Measurements from ENCODE around the gene CTNNA2. TPM values are rescaled to one million over a fixed set of nuclear protein-coding genes. Genes with fewer than 3 reads are reported as not detected.
A peak's percentile ranks its signal among the peaks of the same experiment; 100 is the strongest.

CTNNA2 gene
- total RNA-seq, 2 experiments from 2014 or later = not detected

GRCh38 chr2:79872656-79873055 lies 359.8 kb downstream of the CTNNA2 start:
- no peaks in the 10 kb centered on the region for H3K9me3 Mint-ChIP-seq
- POLR2A ChIA-PET = no interaction called here
- H3K36me3 Mint-ChIP-seq (ENCODE audit: low read depth) = no peaks in the 10 kb centered on the region
- H3K4me1 Mint-ChIP-seq = no peaks in the 10 kb centered on the region
- no peaks in the 10 kb centered on the region for H3K27me3 Mint-ChIP-seq
- H3K4me3 Mint-ChIP-seq = no peak overlapping the region
- CTCF ChIA-PET = no interaction called here
- no peak overlapping the region for H3K27ac Mint-ChIP-seq
- no peak for DNase-seq

- no peaks in the 10 kb centered on the region for H3K36me3 Mint-ChIP-seq (ENCODE audit: low read depth)
- no peaks in the 10 kb centered on the region for H3K9me3 Mint-ChIP-seq
- no peak overlapping the region for H3K27ac Mint-ChIP-seq
- no peaks in the 10 kb centered on the region for H3K27me3 Mint-ChIP-seq
- CTCF ChIA-PET = no interaction called here
- no peak for DNase-seq
- no peak overlapping the region for H3K4me3 Mint-ChIP-seq
- H3K4me1 Mint-ChIP-seq = no peaks in the 10 kb centered on the region
- POLR2A ChIA-PET = no interaction called here
These were observed 361.2 kb downstream of the CTNNA2 start for GRCh38 chr2:79874015-79874414.

- Mint-ChIP-seq H3K27ac (no peak overlapping the region), H3K9me3 (no peaks in the 10 kb centered on the region), H3K36me3 (ENCODE audit: low read depth) (no peaks in the 10 kb centered on the region), H3K4me1 (no peaks in the 10 kb centered on the region), H3K27me3 (no peaks in the 10 kb centered on the region), H3K4me3 (no peak overlapping the region)
- DNase-seq = no peak
- ChIA-PET POLR2A (no interaction called here), CTCF (no interaction called here)
These were observed 363.6 kb downstream of the CTNNA2 start for GRCh38 chr2:79876430-79876829.

GRCh38 chr2:79882548-79882947 lies 369.7 kb downstream of the CTNNA2 start:
- no peaks in the 10 kb centered on the region for H3K9me3 Mint-ChIP-seq
- POLR2A ChIA-PET = no interaction called here

GRCh38 chr2:79887747-79888374 lies 375.0 kb downstream of the CTNNA2 start:
- ChIA-PET CTCF (no interaction called here), POLR2A (no interaction called here)
- Mint-ChIP-seq H3K36me3 (ENCODE audit: low read depth) (no peaks in the 10 kb centered on the region), H3K9me3 (no peaks in the 10 kb centered on the region), H3K4me3 (no peak overlapping the region), H3K27ac (no peak overlapping the region), H3K27me3 (no peaks in the 10 kb centered on the region), H3K4me1 (no peaks in the 10 kb centered on the region)
- peak; percentile 59 for DNase-seq

More at GRCh38 chr2:79882548-79882947, 369.7 kb downstream of the CTNNA2 start:
- Mint-ChIP-seq H3K27me3 (no peaks in the 10 kb centered on the region), H3K4me3 (no peak overlapping the region), H3K4me1 (no peaks in the 10 kb centered on the region), H3K27ac (no peak overlapping the region), H3K36me3 (ENCODE audit: low read depth) (no peaks in the 10 kb centered on the region)
- CTCF ChIA-PET = no interaction called here
- DNase-seq = no peak

GRCh38 chr2:79892123-79892522 lies 379.3 kb downstream of the CTNNA2 start:
- H3K4me3 Mint-ChIP-seq = no peak overlapping the region
- no peaks in the 10 kb centered on the region for H3K9me3 Mint-ChIP-seq

GRCh38 chr2:79899196-79899595 lies 386.3 kb downstream of the CTNNA2 start:
- H3K4me3 Mint-ChIP-seq = no peak overlapping the region
- no peaks in the 10 kb centered on the region for H3K9me3 Mint-ChIP-seq
- DNase-seq = no peak
- ChIA-PET POLR2A (no interaction called here), CTCF (no interaction called here)
- no peaks in the 10 kb centered on the region for H3K36me3 Mint-ChIP-seq (ENCODE audit: low read depth)
- no peak overlapping the region for H3K27ac Mint-ChIP-seq
- no peaks in the 10 kb centered on the region for H3K27me3 Mint-ChIP-seq
- no peaks in the 10 kb centered on the region for H3K4me1 Mint-ChIP-seq

More at GRCh38 chr2:79892123-79892522, 379.3 kb downstream of the CTNNA2 start:
- no peak for DNase-seq
- POLR2A ChIA-PET = no interaction called here
- CTCF ChIA-PET = no interaction called here
- no peaks in the 10 kb centered on the region for H3K36me3 Mint-ChIP-seq (ENCODE audit: low read depth)
- H3K27me3 Mint-ChIP-seq = no peaks in the 10 kb centered on the region
- no peak overlapping the region for H3K27ac Mint-ChIP-seq
- H3K4me1 Mint-ChIP-seq = no peaks in the 10 kb centered on the region

GRCh38 chr2:79901161-79901560 lies 388.3 kb downstream of the CTNNA2 start:
- Mint-ChIP-seq H3K27ac (no peak overlapping the region), H3K36me3 (ENCODE audit: low read depth) (no peaks in the 10 kb centered on the region), H3K27me3 (no peaks in the 10 kb centered on the region), H3K9me3 (no peaks in the 10 kb centered on the region), H3K4me1 (no peaks in the 10 kb centered on the region), H3K4me3 (no peak overlapping the region)
- no peak for DNase-seq
- POLR2A ChIA-PET = no interaction called here
- CTCF ChIA-PET = no interaction called here

GRCh38 chr2:79903222-79904000 lies 390.6 kb downstream of the CTNNA2 start:
- CTCF ChIA-PET = no interaction called here
- POLR2A ChIA-PET = no interaction called here

GRCh38 chr2:79906139-79906890 lies 393.5 kb downstream of the CTNNA2 start:
- no peak overlapping the region for H3K27ac Mint-ChIP-seq
- H3K9me3 Mint-ChIP-seq = no peaks in the 10 kb centered on the region
- no peaks in the 10 kb centered on the region for H3K36me3 Mint-ChIP-seq (ENCODE audit: low read depth)
- H3K4me3 Mint-ChIP-seq = no peak overlapping the region
- CTCF ChIA-PET = no interaction called here
- no peak for DNase-seq
- no peaks in the 10 kb centered on the region for H3K4me1 Mint-ChIP-seq
- H3K27me3 Mint-ChIP-seq = no peaks in the 10 kb centered on the region
- POLR2A ChIA-PET = interaction anchor here (0.7 kb wide), 1 partner anchor 14 kb away, joined by 3 read pairs; no protein-coding TSS in a partner anchor

More at GRCh38 chr2:79903222-79904000, 390.6 kb downstream of the CTNNA2 start:
- Mint-ChIP-seq H3K4me1 (no peaks in the 10 kb centered on the region), H3K9me3 (no peaks in the 10 kb centered on the region), H3K27ac (no peak overlapping the region), H3K27me3 (no peaks in the 10 kb centered on the region), H3K36me3 (ENCODE audit: low read depth) (no peaks in the 10 kb centered on the region), H3K4me3 (no peak overlapping the region)
- DNase-seq = no peak

GRCh38 chr2:79909521-79909920 lies 396.7 kb downstream of the CTNNA2 start:
- Mint-ChIP-seq H3K27ac (no peak overlapping the region), H3K36me3 (ENCODE audit: low read depth) (no peaks in the 10 kb centered on the region), H3K27me3 (no peaks in the 10 kb centered on the region), H3K4me3 (no peak overlapping the region), H3K9me3 (no peaks in the 10 kb centered on the region), H3K4me1 (no peaks in the 10 kb centered on the region)
- POLR2A ChIA-PET = no interaction called here
- CTCF ChIA-PET = no interaction called here
- DNase-seq = no peak

- Mint-ChIP-seq H3K4me3 (no peak overlapping the region), H3K27ac (no peak overlapping the region), H3K9me3 (no peaks in the 10 kb centered on the region), H3K27me3 (no peaks in the 10 kb centered on the region), H3K4me1 (no peaks in the 10 kb centered on the region), H3K36me3 (ENCODE audit: low read depth) (no peaks in the 10 kb centered on the region)
- CTCF ChIA-PET = no interaction called here
- DNase-seq = no peak
- POLR2A ChIA-PET = no interaction called here
These were observed 397.8 kb downstream of the CTNNA2 start for GRCh38 chr2:79910643-79911042.

GRCh38 chr2:79915455-79915854 lies 402.6 kb downstream of the CTNNA2 start:
- DNase-seq = no peak
- no peak overlapping the region for H3K27ac Mint-ChIP-seq
- POLR2A ChIA-PET = no interaction called here
- H3K4me3 Mint-ChIP-seq = no peak overlapping the region
- H3K9me3 Mint-ChIP-seq = no peaks in the 10 kb centered on the region
- H3K27me3 Mint-ChIP-seq = no peaks in the 10 kb centered on the region
- no peaks in the 10 kb centered on the region for H3K4me1 Mint-ChIP-seq
- CTCF ChIA-PET = no interaction called here
- no peaks in the 10 kb centered on the region for H3K36me3 Mint-ChIP-seq (ENCODE audit: low read depth)
